NCI-H2107 treated with DMSO at 0.1 percent for 48 hours (cell line): Measurements from ENCODE around the gene SLC12A4.
"Not testable (repeated sequence)": the region's sequence is repeated elsewhere in the genome, so short reads cannot be mapped to it uniquely, and the experiment has no call there.

ENCODE experiments used
- DNase-seq: peaks from one replicate; lab custom pipeline; 2025; ENCODE audit not compliant: unreplicated experiment; lab: John Stamatoyannopoulos, UW

The SLC12A4 gene

DNA sequence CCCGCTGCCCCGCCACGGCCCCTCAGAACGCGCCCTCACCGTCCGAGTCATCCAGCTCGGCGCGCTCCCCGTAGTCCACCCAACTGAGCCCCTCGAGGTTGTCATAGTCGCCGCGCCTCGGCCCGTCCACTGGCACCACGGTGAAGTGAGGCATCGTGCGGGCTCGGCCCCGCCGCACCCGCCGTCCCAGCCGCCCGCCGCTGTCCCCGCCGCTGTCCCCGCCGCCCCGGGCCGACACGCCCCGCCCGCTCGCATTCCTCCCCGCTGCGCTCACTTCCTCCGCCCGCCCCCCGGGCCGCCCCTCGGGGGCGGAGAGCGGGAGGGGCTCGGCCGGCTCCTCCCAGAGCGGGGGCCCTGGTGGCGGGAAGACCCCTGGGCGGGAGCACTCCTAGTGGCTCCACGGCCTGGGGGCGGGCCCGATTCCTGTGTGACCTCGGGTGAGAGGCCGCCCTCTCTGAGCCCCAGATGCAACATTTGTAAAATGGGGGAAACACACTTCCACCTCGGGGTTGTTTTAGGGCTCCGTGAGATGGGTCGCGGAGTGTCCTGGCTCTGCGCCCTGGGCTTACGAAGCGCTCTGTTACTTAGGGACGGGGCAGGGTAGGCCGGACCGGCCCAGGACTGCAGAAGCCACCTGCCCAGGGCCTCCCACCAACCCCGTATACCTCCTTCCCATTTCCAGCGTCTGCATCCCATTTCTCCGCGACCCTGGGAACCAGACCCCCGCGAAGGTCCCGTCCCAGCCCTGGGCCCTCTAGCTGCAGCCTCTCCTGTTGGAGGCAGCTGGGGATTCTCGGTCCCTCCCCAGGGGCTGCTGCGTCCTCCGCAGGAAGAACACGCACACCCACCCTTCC lies at the start of gene SLC12A4:
TSS of gene SLC12A4 (minus strand) at position 238 of the 854 bp plus-strand sequence. CDS start at position 154, 84 bp downstream.
- DNase-seq, result no peak

DNA sequence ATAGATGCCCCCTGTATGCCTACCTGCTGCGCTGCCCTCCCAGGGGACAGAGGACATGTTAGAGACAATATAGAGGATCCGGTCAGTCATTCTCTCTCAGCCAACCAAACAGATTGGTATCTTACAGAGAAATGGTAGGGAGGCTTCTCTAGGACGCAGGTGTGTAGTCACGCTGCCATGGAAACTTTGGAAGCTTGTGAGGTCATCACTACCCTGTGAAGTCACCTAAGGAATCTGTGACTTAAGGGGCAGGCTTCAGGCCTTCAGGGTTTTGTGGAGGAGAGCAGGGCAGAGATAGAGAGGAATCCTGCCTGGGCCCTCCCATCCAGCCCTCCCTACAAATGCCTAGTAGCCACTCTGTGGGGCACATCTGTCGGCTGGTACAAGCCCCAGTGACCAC lies 47.2 kb upstream of the SLC12A4 start, which contains the start of gene DPEP2NB:
TSS of gene DPEP2NB (minus strand) at position 231 of the 400 bp plus-strand sequence. CDS start at position 90, 141 bp downstream.
- DNase-seq, result no peak

DNA sequence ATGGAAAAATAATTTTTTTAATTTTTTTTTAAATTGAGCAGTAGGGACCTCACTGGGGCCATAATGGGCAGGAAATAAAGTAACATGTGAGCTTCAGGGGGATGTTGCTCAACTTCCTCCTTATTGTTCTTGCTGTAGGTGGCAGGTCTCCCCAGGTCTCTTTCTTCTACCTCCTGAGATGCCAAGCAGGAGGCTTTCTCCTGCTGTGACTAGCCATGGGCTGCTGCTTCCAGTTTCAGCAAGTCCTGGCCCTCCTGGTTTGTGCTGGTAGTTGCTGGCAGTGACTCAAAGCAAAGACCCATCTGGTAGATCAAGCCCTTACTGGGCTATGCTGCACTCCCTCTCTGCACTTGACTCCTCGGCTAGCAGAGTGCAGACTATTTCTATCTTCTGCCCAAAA lies 45.0 kb upstream of the SLC12A4 start:
- DNase-seq, result no peak

DNA sequence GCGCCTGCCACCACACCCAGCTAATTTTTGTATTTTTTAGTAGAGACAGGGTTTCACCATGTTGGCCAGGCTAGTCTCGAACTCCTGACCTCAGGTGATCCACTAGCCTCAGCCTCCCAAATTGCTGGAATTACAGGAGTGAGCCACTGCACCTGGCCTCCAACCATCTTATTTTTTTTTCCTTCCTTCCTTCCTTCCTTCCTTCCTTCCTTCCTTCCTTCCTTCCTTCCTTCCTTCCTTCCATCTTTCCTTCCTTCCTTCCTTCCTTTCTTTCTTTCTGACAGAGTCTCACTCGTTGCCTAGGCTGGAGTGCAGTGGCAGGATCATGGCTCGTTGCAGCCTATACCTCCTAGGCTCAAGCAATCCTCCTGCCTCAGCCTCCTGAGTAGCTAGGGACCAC lies 41.4 kb upstream of the SLC12A4 start:
- not testable (repeated sequence) for DNase-seq

DNA sequence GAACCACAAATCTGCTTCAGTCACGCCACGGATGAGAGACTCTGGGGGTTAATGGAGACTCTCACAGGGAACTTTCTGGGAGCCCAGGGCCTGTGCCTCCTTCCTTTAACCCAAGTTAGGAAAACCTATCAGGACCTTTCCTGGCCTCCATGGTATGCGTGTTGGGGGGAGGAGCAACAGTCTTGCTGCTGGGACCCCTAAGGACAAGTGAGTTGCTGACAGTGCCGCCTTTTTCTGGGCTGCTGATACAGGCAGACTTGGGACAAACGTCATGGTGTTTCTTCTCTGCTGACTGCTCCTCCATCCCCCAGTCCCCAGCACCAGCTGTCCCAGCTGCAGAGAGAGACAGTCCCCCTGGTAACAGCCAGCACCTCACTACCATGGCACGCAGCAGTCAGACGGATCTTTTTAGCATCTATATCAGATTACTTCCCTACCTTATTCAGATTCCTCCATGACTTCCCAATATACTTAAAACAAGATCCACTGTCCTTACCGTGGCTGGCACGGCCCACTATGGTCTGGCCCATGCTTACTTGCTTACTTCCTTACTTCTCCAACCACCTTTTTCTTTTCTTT lies 40.8 kb upstream of the SLC12A4 start:
- DNase-seq, result no peak

- no peak for DNase-seq
Measured at GRCh38 chr16:68005786-68006286, 37.4 kb upstream of the SLC12A4 start.

DNA sequence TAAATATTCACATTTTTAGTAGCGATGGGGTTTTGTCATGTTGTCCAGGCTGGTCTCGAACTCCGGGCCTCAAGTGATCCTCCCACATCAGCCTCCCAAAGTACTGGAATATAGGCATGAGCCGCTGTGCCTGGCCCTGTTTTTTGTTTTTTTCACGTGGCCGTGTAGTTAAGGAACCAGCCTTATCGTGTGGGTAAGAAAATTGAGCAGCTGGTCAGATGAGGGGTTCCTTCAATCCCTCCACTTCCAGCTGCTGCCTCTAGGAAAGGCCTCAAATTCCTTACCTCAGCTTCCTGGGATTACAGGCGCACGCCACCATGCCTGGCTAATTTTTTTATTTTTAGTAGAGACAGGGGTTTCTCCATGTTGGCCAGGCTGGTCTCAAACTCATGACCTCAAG lies 36.8 kb upstream of the SLC12A4 start:
- no peak for DNase-seq

GRCh38 chr16:68003031-68003430 lies 34.6 kb upstream of the SLC12A4 start:
- no peak for DNase-seq

DNA sequence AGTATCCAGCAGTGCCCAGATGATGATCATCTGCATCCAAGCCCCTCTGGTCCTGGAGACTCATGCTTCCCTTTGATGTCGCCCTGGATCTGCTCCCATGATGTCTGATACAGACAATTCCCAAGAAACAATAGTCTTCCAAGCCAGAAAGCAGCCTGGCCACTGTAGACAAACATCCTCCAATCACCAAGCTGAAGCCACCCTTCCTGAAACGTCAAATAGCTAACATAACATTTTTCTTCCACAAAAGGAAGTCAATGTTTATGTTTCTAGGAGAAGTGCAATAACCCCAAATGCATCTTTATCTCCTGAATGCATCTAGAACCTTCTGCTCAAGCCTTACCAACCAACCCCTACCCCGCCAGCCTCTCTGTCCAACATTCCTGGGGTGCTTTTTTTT lies 32.0 kb upstream of the SLC12A4 start:
- no peak for DNase-seq

GRCh38 chr16:67999985-68000384 lies 31.5 kb upstream of the SLC12A4 start:
- DNase-seq, result no peak

GRCh38 chr16:67998779-67999688 lies 30.6 kb upstream of the SLC12A4 start, which contains the start of gene DPEP2:
Gene DPEP2 (minus strand): TSS chr16:67999484. CDS start chr16:67993212, 6,272 bp downstream.
- DNase-seq, result not testable (repeated sequence)

DNA sequence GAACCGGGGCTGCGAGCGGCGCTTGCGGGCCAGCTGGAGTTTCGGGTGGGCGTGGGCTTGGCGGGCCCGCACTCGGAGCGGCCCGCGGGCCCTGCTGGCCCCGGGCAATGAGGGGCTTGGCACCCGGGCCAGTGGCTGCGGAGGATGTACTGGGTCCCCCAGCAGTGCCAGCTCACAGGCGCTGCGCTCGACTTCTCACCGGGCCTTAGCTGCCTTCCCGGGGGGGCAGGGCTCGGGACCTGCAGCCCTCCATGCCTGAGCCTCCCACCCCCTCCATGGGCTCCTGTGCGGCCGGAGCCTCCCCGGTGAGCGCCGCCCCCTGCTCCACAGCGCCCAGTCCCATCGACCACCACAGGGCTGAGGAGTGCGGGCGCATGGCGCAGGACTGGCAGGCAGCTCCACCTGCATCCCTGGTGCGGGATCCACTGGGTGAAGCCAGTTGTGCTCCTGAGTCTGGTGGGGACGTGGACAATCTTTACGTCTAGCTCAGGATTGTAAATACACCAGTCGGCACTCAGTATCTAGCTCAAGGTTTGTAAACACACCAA lies 29.9 kb upstream of the SLC12A4 start:
- DNase-seq, result not testable (repeated sequence)

GRCh38 chr16:67996666-67997065 lies 28.2 kb upstream of the SLC12A4 start:
- DNase-seq, result no peak

DNA sequence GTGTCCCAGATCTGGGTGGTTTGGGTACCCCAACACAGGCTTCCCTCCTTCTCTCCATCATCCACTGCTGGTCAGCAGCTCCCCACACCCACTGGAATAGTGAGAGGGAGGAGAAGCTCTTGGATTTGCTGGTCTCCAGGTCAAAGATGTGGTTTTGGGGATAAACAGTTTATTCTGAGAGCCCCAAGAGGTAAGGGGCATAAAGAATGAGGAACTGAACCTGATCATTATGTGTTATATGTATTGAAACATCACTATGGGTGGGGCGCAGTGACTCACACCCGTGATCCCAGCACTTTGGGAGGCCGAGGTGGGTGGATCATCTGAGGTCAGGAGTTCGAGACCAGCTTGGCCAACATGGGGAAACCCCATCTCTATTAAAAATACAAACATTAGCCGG lies 27.0 kb upstream of the SLC12A4 start:
- DNase-seq, result no peak

DNA sequence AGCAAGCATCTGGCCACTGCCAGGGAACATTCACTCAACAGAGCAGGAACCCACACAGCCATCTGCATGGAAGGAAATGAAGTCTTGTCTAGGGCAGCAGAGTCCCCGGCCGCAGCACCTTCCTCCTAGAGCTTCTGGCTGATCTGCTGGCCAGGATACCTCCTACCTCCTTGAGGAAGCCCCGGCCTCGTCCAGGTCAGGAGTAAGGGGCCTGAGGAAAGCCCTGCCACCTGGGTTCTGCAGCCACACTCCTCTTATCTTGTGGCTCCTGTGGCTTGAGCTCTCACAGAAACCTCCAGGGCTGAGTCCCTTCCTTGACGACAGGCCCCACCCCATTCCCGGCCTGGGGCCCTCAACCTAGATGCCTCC lies 25.6 kb upstream of the SLC12A4 start:
- not testable (repeated sequence) for DNase-seq

DNA sequence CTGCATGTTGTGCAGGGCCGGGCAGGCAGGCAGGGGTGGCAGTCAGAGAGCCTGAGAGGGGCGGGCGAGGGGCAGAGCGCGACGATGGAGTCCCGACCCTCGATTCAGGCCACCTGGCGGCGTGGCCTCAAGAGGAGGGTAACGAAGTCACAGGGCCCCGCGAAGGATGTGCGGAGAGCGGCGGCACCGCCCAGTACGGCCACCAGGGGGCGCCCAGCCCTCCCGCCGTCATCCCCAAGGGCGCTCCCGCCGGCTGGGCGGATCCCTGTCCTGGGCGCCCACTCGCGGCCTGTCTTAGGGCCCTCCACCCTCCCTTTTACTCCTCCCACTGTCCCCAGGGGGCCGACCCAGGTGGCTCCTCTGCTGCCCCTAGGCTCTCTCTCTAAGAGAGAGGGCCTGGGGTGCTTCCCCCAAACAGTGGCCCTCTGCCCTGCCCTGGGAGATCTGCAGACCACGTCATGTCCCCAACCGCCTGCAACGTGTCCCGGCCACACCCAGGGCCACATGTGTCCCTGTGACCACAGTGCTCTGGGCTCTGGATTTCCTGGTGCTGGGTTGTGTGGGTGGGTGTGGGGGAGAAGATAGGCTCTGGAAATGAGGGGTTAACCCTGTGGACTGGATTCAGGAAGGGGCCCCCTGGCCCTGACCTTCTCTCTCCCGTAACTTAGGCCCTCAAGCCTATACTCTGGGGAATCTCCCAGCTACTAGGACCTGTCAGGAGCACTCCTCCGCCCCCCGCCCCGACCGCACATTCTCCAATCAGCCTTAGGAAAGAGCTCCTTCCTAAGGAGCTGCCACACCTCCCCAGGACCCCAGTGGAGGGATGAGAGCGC lies 25.0 kb upstream of the SLC12A4 start:
- peak; percentile 22 for DNase-seq

DNA sequence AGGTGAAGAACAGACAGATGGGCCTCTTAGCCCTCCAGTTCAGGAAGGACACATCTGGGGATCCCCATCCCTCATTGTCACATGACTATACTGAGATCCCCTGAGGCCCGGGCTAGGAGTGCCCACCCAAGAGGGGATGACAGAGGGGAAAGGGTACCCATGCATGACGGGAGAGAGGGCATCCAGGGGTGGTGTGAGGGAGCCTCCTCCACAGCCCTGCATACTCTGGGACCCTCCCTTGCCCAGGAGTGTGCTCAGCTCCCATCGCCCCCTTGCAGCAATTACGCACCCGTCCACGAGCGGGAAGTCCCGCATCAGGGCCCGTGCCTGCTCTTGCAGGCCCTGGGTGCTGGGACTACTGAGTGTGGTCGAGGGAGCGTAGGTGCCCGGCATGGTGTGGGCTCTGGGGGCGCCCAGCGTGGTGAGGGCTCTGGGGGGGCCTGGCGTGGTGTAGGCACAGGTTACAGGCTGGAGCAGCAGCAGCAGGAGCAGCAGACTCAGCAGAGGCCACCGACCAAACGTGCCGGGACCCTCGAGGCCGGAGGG lies 24.3 kb upstream of the SLC12A4 start:
- no peak for DNase-seq

DNA sequence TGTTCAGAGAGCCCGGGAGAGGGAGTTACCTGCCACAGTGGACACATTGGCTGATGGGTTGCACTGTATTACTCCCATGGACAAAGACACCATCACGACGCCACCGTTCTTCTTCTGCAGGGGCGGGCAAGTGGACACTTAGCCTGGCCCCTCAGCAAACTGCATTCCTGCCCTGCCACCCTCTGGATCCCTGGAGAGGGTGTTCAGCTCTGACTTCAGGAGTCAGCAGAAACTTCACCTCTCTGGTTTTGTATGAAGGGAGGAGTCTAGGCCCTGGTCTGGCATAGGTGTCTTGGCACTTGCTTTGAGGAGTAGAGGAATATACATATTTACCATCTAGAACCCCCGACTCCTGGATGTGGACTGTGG lies 21.6 kb upstream of the SLC12A4 start:
- DNase-seq, result no peak

GRCh38 chr16:67989322-67990017 lies 21.0 kb upstream of the SLC12A4 start:
- no peak for DNase-seq
